Activated B cell treated with CpG ODN at 0.5 μM for 24 hours (primary cell): ENCODE measurements around the gene BRIP1. TPM values are rescaled to one million over a fixed set of nuclear protein-coding genes. Genes with fewer than 3 reads are reported as not detected.
"Not testable (repeated sequence)": the region's sequence is repeated elsewhere in the genome, so short reads cannot be mapped to it uniquely, and the experiment has no call there.

Experiments used
- ATAC-seq: fragments of 200-7000 bp; cut with Tn5 transposase; one replicate; pipeline ENCODE4 v1.10.0; 2021; ENCODE audit warnings: low read depth, mild to moderate bottlenecking, moderate library complexity
- CTCF ChIA-PET: fragments of 350-600 bp; sonication (Branson Sonifier 250); formaldehyde crosslinking; loops from one replicate; lab custom pipeline; 2021; ENCODE audit warnings: antibody characterized with exemption; lab: Charles Lee
- POLR2A ChIA-PET: fragments of 350-600 bp; sonication (Branson Sonifier 250); formaldehyde crosslinking; loops from one replicate; lab custom pipeline; 2021; ENCODE audit warnings: antibody characterized with exemption; lab: Charles Lee
- DNase-seq: peaks from one replicate; pipeline ENCODE4 v3.0.0; 2022
- H3K27ac Mint-ChIP-seq: one replicate; pipeline ENCODE4 v1.8.0; 2020; ENCODE audit warnings: mixed read lengths
- H3K27me3 Mint-ChIP-seq: one replicate; pipeline ENCODE4 v1.8.0; 2021; ENCODE audit warnings: mixed read lengths
- H3K36me3 Mint-ChIP-seq: one replicate; pipeline ENCODE4 v1.8.0; 2021; ENCODE audit warnings: low read depth, mixed read lengths
- H3K4me1 Mint-ChIP-seq: one replicate; pipeline ENCODE4 v1.8.0; 2021; ENCODE audit warnings: mixed read lengths
- H3K4me3 Mint-ChIP-seq: one replicate; pipeline ENCODE4 v1.8.0; 2020; ENCODE audit warnings: mild to moderate bottlenecking, mixed read lengths
- H3K9me3 Mint-ChIP-seq: one replicate; pipeline ENCODE4 v1.8.0; 2020; ENCODE audit warnings: mixed read lengths
- intact Hi-C: fragments of 100-400 bp; cut with micrococcal nuclease; formaldehyde crosslinking; loops from one replicate; pipeline ENCODE4 v1.15.1; 2024
- total RNA-seq: library from RNA; stranded (reverse); gene quantifications from 2 replicates; pipeline ENCODE4 v1.2.3, GENCODE V29; 2022
- TF ChIP-seq, protein P1 (sequence below): fragments of 200-600 bp; IDR thresholded peaks from one replicate; pipeline ENCODE4 v1.8.0; 2022; ENCODE audit warnings: antibody characterized with exemption, mild to moderate bottlenecking

Gene BRIP1
- total RNA-seq, 1 donor from 2014 or later = 2.5 TPM

DNA sequence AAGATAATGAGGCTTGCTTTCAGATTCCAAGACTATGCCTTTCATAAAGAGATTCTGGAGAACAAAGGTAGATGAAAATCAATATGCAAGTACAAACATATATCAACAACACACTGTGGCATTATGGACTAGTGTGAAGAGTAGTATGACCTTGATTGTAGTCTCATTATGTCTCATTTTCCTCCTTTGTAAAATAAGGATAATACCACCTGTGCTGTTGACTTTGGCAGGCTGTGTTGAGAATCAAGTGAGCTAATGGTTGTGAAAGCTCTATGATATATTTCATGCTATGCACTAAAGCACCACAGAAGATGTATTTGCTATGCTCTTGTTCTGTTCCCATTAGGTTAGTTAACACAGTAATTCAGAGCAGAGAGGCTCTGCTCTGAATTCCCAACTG, 193.8 kb downstream of the BRIP1 start:
- no peaks in the 10 kb centered on the region for H3K27me3 Mint-ChIP-seq

DNA sequence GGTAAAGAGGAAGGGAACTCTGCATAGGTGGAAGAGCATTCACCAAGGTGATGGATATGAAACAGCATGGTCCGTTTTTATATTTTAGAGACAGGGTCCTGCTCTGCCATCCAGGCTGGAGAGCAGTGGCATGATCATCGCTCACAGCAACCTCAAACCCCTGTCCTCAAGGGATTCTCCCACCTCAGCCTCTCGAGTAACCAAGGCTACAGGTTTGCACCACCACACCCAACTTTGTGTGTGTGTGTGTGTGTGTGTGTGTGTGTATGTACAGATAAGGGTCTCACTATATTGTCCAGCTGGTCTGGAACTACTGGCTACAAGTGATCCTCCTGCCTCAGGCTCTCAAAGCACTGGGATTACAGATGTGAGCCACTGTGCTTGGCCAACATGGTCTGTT, 194.8 kb downstream of the BRIP1 start:
- no peaks in the 10 kb centered on the region for H3K4me1 Mint-ChIP-seq
- DNase-seq (no peak), ATAC-seq (no peak)
- no peaks in the 10 kb centered on the region for H3K27me3 Mint-ChIP-seq
- TF ChIP-seq, protein P1, sequence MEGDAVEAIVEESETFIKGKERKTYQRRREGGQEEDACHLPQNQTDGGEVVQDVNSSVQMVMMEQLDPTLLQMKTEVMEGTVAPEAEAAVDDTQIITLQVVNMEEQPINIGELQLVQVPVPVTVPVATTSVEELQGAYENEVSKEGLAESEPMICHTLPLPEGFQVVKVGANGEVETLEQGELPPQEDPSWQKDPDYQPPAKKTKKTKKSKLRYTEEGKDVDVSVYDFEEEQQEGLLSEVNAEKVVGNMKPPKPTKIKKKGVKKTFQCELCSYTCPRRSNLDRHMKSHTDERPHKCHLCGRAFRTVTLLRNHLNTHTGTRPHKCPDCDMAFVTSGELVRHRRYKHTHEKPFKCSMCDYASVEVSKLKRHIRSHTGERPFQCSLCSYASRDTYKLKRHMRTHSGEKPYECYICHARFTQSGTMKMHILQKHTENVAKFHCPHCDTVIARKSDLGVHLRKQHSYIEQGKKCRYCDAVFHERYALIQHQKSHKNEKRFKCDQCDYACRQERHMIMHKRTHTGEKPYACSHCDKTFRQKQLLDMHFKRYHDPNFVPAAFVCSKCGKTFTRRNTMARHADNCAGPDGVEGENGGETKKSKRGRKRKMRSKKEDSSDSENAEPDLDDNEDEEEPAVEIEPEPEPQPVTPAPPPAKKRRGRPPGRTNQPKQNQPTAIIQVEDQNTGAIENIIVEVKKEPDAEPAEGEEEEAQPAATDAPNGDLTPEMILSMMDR = no peak
- peaks cover 8% of the 10 kb centered on the region for H3K9me3 Mint-ChIP-seq
- no peak overlapping the region for H3K27ac Mint-ChIP-seq
- H3K4me3 Mint-ChIP-seq = no peak overlapping the region
- ChIA-PET POLR2A (no interaction called here), CTCF (no interaction called here)
- intact Hi-C loops = no loop called here
- H3K36me3 Mint-ChIP-seq = no peaks in the 10 kb centered on the region

More for the DNA sequence above, 193.8 kb downstream of the BRIP1 start:
- TF ChIP-seq, protein P1 = no peak
- Mint-ChIP-seq H3K4me1 (no peaks in the 10 kb centered on the region), H3K36me3 (no peaks in the 10 kb centered on the region), H3K27ac (no peak overlapping the region), H3K4me3 (no peak overlapping the region), H3K9me3 (peaks cover 8% of the 10 kb centered on the region)
- no peak for ATAC-seq
- POLR2A ChIA-PET = no interaction called here
- DNase-seq = no peak
- intact Hi-C loops = no loop called here
- CTCF ChIA-PET = no interaction called here

DNA sequence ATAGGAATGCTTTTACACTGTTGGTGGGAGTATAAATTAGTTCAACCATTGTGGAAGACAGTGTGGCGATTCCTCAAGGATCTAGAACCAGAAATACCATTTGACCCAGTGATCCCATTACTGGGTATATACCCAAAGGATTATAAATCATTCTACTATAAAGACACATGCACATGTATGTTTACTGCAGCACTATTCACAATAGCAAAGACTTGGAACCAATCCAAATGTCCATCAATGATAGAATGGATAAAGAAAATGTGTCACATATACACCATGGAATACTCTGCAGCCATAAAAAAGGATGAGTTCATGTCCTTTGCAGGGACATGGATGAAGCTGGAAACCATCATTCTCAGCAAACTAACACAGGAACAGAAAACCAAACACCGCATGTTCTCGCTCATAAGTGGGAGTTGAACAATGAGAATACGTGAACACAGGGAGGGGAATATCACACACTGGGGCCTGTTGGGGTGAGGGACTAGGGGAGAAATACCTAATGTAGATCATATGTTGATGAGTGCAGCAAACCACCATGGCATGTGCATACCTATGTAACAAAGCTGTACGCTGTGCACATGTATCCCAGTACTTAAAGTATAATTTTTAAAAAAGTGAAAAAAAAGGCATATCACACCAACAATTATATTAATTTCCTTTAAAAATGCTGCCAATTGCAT, 196.8 kb downstream of the BRIP1 start:
- intact Hi-C loops, DNase-seq, H3K36me3 Mint-ChIP-seq, H3K4me3 Mint-ChIP-seq, POLR2A ChIA-PET, ATAC-seq, H3K27ac Mint-ChIP-seq, H3K4me1 Mint-ChIP-seq, H3K9me3 Mint-ChIP-seq, H3K27me3 Mint-ChIP-seq, CTCF ChIA-PET: not testable (repeated sequence)

DNA sequence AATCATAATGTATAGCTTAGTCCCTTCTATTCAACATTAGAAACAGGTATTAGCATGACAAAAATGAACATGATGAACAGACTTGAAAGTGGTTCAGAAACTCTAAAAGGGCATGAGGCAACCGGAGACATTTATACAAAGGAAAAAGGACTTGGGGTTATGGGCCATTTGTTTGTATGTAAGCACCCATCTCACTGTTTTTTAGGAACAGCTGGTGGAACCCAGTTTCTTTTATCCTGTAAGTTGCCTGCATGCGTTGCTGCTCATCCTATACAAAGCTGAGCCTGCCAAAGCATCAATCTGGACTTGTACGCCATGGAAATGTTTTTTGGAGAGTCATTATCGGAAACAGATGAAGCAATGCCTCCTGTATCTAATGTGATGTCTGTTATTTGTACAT, 200.0 kb downstream of the BRIP1 start:
- ATAC-seq (no peak), DNase-seq (no peak)
- ChIA-PET POLR2A (no interaction called here), CTCF (no interaction called here)
- no peaks in the 10 kb centered on the region for H3K27me3 Mint-ChIP-seq
- TF ChIP-seq, protein P1 = no peak
- no peak overlapping the region for H3K27ac Mint-ChIP-seq
- no peaks in the 10 kb centered on the region for H3K4me1 Mint-ChIP-seq
- H3K4me3 Mint-ChIP-seq = no peak overlapping the region
- H3K9me3 Mint-ChIP-seq = peaks cover 5% of the 10 kb centered on the region
- H3K36me3 Mint-ChIP-seq = no peaks in the 10 kb centered on the region
- intact Hi-C loops = no loop called here

DNA sequence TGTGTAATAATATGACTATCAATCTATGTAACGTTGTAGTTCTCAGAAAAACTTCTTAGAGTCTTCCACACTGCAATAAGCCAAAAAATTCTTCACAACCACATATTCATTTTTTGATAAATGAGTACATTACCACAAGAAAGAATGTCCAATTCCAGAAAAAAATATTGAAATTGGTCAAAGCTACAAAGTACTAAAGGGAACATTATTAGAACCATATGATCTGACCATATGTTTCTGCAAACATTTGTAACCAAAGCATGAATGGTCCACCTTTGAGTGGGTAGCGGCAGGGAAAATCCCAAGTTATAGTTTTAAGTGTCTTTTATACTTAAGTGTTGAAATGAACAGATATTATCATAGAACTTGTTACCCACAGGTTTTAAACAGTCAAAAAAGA, 200.6 kb downstream of the BRIP1 start:
- TF ChIP-seq, protein P1 = no peak
- ATAC-seq = no peak
- Mint-ChIP-seq H3K27me3 (no peaks in the 10 kb centered on the region), H3K4me1 (no peaks in the 10 kb centered on the region), H3K36me3 (no peaks in the 10 kb centered on the region), H3K4me3 (no peak overlapping the region), H3K9me3 (peaks cover 5% of the 10 kb centered on the region), H3K27ac (no peak overlapping the region)
- POLR2A ChIA-PET = no interaction called here
- intact Hi-C loops = no loop called here
- DNase-seq = no peak
- CTCF ChIA-PET = no interaction called here

DNA sequence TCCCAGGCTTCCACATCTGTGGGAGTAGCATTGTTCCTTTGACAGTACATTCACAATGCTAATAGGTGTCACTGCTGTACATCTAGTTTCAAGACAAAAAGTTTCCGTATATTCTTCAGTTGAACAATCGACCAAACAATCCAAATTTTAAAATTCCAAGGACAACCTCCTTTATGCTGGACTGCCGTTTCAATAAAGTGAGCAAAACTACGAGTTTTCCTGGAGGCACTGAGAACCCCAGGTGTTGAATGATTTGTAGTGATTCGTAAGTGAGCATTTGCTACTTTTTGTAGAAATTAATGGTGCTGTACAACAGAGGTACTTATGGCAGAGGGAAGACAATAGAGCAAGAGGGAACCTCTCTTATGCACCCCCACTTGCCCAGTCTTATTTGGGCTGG, 201.1 kb downstream of the BRIP1 start:
- ChIA-PET CTCF (no interaction called here), POLR2A (no interaction called here)
- Mint-ChIP-seq H3K36me3 (no peaks in the 10 kb centered on the region), H3K4me3 (no peak overlapping the region), H3K27me3 (no peaks in the 10 kb centered on the region), H3K27ac (no peak overlapping the region), H3K9me3 (peaks cover 5% of the 10 kb centered on the region), H3K4me1 (no peaks in the 10 kb centered on the region)
- TF ChIP-seq, protein P1 = no peak
- intact Hi-C loops = no loop called here
- ATAC-seq (no peak), DNase-seq (no peak)
